ENCODE measurements around the gene ARAP2.

Gene ARAP2

DNA sequence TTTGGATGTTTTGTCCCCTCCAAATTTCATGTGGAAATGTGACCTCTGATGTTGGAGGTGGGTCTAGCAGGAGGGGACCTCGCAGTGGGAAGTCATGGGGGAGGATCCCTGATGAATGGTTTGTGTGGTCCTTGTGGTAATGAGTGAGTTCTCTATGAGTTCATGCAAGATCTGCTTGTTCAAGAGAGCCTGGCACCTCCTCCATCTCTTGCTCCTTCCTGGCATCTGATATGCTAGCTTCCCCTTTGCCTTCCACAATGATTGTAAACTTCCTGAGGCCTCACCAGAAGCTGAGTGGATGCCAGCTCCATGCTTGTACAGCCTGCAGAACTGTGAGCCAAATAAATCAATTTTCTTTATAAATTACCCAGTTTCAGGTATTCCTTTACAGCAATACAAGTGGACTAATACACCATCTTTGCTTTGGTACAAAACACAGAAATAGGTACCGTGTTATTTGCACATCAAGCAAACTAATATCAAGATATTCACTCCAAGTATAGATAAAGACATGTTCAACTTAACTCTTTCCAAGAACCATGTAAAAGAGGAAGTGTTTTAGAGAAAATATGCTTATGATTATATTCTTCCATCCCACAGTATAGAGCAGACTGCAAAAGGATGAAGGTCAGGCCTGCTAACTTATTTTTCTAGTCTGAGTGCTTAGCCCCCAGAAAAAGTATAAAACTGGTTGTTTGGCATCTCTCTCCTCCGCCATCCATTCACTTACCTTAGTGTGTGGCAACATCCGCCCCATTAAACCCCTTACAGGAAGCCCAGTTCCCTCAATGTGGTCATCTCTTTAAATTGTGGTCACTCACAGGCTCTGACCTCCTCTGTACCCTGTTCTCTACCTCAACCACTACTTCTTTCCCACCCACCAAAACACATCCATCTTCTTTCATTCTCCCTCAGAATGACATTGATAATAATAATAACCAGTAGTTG lies 6.7 kb downstream of the ARAP2 start:
- Histone ChIP-seq H4K20me1 (ENCODE audit: insufficient read depth, low read length) (peaks cover 41% of the 10 kb centered on the region), H3K27ac (ENCODE audit: low read length) (no peak overlapping the region)
- TF ChIP-seq EZH2phosphoT487 (IDR thresholded peaks at IDR 0.05; ENCODE audit: low read depth): no peak
- TF ChIP-seq, protein P1, sequence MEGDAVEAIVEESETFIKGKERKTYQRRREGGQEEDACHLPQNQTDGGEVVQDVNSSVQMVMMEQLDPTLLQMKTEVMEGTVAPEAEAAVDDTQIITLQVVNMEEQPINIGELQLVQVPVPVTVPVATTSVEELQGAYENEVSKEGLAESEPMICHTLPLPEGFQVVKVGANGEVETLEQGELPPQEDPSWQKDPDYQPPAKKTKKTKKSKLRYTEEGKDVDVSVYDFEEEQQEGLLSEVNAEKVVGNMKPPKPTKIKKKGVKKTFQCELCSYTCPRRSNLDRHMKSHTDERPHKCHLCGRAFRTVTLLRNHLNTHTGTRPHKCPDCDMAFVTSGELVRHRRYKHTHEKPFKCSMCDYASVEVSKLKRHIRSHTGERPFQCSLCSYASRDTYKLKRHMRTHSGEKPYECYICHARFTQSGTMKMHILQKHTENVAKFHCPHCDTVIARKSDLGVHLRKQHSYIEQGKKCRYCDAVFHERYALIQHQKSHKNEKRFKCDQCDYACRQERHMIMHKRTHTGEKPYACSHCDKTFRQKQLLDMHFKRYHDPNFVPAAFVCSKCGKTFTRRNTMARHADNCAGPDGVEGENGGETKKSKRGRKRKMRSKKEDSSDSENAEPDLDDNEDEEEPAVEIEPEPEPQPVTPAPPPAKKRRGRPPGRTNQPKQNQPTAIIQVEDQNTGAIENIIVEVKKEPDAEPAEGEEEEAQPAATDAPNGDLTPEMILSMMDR (IDR thresholded peaks at IDR 0.05; ENCODE audit: low read depth, low read length): no peak

DNA sequence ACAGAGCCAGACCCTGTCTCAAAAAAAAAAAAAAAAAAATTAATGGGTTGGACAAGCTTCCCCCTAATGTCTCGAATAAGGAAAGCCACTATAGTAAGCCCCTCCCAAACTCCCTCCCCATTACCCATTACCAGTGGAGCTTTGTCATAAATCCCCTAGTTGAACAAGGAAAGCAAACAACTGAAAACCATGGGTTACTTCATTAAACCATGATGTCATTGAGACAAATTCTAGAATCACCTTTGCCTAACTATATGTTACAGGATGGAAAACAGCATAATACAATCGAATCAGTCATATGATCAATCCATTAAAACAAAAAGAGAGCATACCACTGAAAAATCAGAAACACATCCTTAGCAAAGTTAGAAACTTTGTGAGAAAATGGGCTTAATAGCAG lies 8.2 kb downstream of the ARAP2 start:
- Histone ChIP-seq H3K4me2 (ENCODE audit: low read length) (no peak overlapping the region), H3K36me3 (replicated peaks; ENCODE audit: low read depth, low read length) (peaks cover 53% of the 10 kb centered on the region), H3K9me3 (ENCODE audit: insufficient read depth, low read length) (no peaks in the 10 kb centered on the region), H4K20me1 (ENCODE audit: insufficient read depth, low read length) (peaks cover 52% of the 10 kb centered on the region), H3K4me1 (ENCODE audit: low read length) (peaks cover 25% of the 10 kb centered on the region), H3K79me2 (ENCODE audit: low read length) (peaks cover 97% of the 10 kb centered on the region), H3K4me3 (ENCODE audit: low read length) (no peak overlapping the region), H3K27ac (ENCODE audit: low read length) (no peak overlapping the region), H3K9ac (ENCODE audit: low read length) (no peak overlapping the region), H2AFZ (ENCODE audit: low read depth, low read length) (no peak overlapping the region), H3K27me3 (ENCODE audit: low read depth, low read length) (no peaks in the 10 kb centered on the region)
- TF ChIP-seq, protein P1 (IDR thresholded peaks at IDR 0.05; ENCODE audit: low read depth, low read length): no peak
- TF ChIP-seq EZH2phosphoT487 (IDR thresholded peaks at IDR 0.05; ENCODE audit: low read depth): no peak

More for the DNA sequence above, 6.7 kb downstream of the ARAP2 start:
- H3K9ac ChIP-seq (ENCODE audit: low read length): no peak overlapping the region
- H3K4me1 ChIP-seq (ENCODE audit: low read length): peaks cover 39% of the 10 kb centered on the region
- no peaks in the 10 kb centered on the region for H3K9me3 ChIP-seq (ENCODE audit: insufficient read depth, low read length)
- no peaks in the 10 kb centered on the region for H3K27me3 ChIP-seq (ENCODE audit: low read depth, low read length)
- peaks cover 53% of the 10 kb centered on the region for H3K36me3 ChIP-seq (replicated peaks; ENCODE audit: low read depth, low read length)
- H3K4me2 ChIP-seq (ENCODE audit: low read length): no peak overlapping the region
- peaks cover 98% of the 10 kb centered on the region for H3K79me2 ChIP-seq (ENCODE audit: low read length)
- H2AFZ ChIP-seq (ENCODE audit: low read depth, low read length): no peak overlapping the region
- no peak overlapping the region for H3K4me3 ChIP-seq (ENCODE audit: low read length)

DNA sequence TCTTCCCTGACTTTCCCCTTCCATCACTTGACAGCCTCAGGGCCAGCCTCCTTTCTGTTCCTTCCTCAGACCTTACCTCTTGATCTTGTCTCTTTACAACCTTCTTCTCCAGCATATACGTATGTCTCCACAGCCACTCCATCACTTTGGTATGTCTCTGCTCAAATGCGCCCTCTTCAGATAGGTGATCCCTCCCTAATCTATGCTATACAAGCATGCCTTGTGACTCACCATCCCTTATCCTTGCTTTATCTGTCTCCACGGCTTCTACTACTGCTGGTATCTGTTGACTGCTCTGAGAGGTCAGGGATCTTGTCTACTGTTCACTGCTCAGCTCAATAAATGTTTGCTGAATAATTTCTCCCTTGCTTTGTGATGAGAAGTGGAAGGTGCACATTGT lies 9.0 kb downstream of the ARAP2 start:
- Histone ChIP-seq H3K27me3 (ENCODE audit: low read depth, low read length) (no peaks in the 10 kb centered on the region), H3K4me3 (ENCODE audit: low read length) (no peak overlapping the region), H3K9ac (ENCODE audit: low read length) (no peak overlapping the region), H2AFZ (ENCODE audit: low read depth, low read length) (no peak overlapping the region), H3K9me3 (ENCODE audit: insufficient read depth, low read length) (no peaks in the 10 kb centered on the region), H3K27ac (ENCODE audit: low read length) (no peak overlapping the region), H3K4me2 (ENCODE audit: low read length) (no peak overlapping the region), H3K79me2 (ENCODE audit: low read length) (peaks cover 96% of the 10 kb centered on the region), H3K36me3 (replicated peaks; ENCODE audit: low read depth, low read length) (peaks cover 49% of the 10 kb centered on the region), H3K4me1 (ENCODE audit: low read length) (peaks cover 17% of the 10 kb centered on the region), H4K20me1 (ENCODE audit: insufficient read depth, low read length) (peaks cover 49% of the 10 kb centered on the region)
- TF ChIP-seq, protein P1 (IDR thresholded peaks at IDR 0.05; ENCODE audit: low read depth, low read length): peak; percentile 14; the same call in 1 of the 2 replicates
- TF ChIP-seq EZH2phosphoT487 (IDR thresholded peaks at IDR 0.05; ENCODE audit: low read depth): no peak

DNA sequence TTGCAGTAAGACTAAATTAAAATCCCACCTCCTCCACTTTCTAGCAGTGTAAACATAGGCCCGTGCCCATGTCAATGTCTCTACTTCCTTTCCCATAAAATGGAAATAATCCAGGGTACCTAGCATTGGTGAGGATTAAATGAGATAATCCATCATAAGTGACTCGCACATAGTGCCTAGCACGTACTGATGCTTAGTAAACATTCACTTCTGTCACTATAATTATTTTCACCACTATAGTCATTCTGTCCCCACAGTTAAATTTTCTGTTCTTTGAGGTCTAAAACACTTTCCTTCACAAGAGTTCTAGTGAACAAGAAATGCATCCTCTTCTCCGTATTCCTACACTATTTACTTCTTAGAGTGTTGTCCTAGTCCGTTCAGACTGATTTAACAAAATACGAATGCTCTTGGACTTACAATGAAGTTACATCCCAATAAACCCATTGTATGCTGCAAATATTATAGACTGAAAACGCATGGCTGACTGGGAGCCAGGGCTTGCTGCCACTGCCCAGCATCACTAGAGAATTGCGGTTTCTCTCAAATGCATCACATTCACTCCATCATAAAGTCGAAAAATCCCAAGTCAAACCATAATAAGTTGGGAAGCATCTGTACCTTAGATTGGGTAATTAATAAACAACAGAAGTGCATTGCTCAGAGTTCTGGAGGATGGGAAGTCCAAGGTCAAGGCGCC lies 10.6 kb downstream of the ARAP2 start:
- Histone ChIP-seq H3K79me2 (ENCODE audit: low read length) (peaks cover 91% of the 10 kb centered on the region), H3K9me3 (ENCODE audit: insufficient read depth, low read length) (no peaks in the 10 kb centered on the region), H2AFZ (ENCODE audit: low read depth, low read length) (no peak overlapping the region), H3K9ac (ENCODE audit: low read length) (no peak overlapping the region), H3K36me3 (replicated peaks; ENCODE audit: low read depth, low read length) (peaks cover 42% of the 10 kb centered on the region), H4K20me1 (ENCODE audit: insufficient read depth, low read length) (peaks cover 54% of the 10 kb centered on the region), H3K27me3 (ENCODE audit: low read depth, low read length) (no peaks in the 10 kb centered on the region), H3K4me2 (ENCODE audit: low read length) (no peak overlapping the region), H3K4me1 (ENCODE audit: low read length) (peaks cover 8% of the 10 kb centered on the region), H3K27ac (ENCODE audit: low read length) (no peak overlapping the region), H3K4me3 (ENCODE audit: low read length) (no peak overlapping the region)
- TF ChIP-seq, protein P1 (IDR thresholded peaks at IDR 0.05; ENCODE audit: low read depth, low read length): no peak
- TF ChIP-seq EZH2phosphoT487 (IDR thresholded peaks at IDR 0.05; ENCODE audit: low read depth): no peak
